ENCODE data around the gene LRFN2. TPM values are rescaled to one million over a fixed set of nuclear protein-coding genes. Genes with fewer than 3 reads are reported as not detected.

Gene LRFN2
- total RNA-seq, 1 donor from 2014 or later = not detected

- Mint-ChIP-seq H3K4me1 (no peaks in the 10 kb centered on the region), H3K36me3 (no peaks in the 10 kb centered on the region), H3K27ac (no peak overlapping the region), H3K4me3 (no peak overlapping the region), H3K27me3 (ENCODE audit: low read depth) (peaks cover 44% of the 10 kb centered on the region), H3K9me3 (no peaks in the 10 kb centered on the region)
- TF ChIP-seq CTCF (IDR thresholded peaks at IDR 0.05; ENCODE audit: unreplicated experiment) = no peak
- no peak for DNase-seq (ENCODE audit: low spot score in 2 of 2, unreplicated experiment in 2 of 2)
These were observed 66.5 kb downstream of the LRFN2 start for GRCh38 chr6:40520678-40521077.

GRCh38 chr6:40520084-40520483 lies 67.1 kb downstream of the LRFN2 start:
- Mint-ChIP-seq H3K9me3 (no peaks in the 10 kb centered on the region), H3K36me3 (no peaks in the 10 kb centered on the region), H3K4me1 (no peaks in the 10 kb centered on the region), H3K4me3 (no peak overlapping the region), H3K27me3 (ENCODE audit: low read depth) (peaks cover 44% of the 10 kb centered on the region), H3K27ac (no peak overlapping the region)
- DNase-seq (ENCODE audit: low spot score in 2 of 2, unreplicated experiment in 2 of 2) = no peak
- no peak for TF ChIP-seq CTCF (IDR thresholded peaks at IDR 0.05; ENCODE audit: unreplicated experiment)

- no peak for TF ChIP-seq CTCF (IDR thresholded peaks at IDR 0.05; ENCODE audit: unreplicated experiment)
- no peaks in the 10 kb centered on the region for H3K4me1 Mint-ChIP-seq
- no peaks in the 10 kb centered on the region for H3K36me3 Mint-ChIP-seq
- no peak overlapping the region for H3K4me3 Mint-ChIP-seq
- H3K27me3 Mint-ChIP-seq (ENCODE audit: low read depth) = peaks cover 42% of the 10 kb centered on the region
- H3K27ac Mint-ChIP-seq = no peak overlapping the region
- H3K9me3 Mint-ChIP-seq = no peaks in the 10 kb centered on the region
- DNase-seq (ENCODE audit: low spot score in 2 of 2, unreplicated experiment in 2 of 2) = no peak
These were observed 69.5 kb downstream of the LRFN2 start for GRCh38 chr6:40517654-40518053.

DNA sequence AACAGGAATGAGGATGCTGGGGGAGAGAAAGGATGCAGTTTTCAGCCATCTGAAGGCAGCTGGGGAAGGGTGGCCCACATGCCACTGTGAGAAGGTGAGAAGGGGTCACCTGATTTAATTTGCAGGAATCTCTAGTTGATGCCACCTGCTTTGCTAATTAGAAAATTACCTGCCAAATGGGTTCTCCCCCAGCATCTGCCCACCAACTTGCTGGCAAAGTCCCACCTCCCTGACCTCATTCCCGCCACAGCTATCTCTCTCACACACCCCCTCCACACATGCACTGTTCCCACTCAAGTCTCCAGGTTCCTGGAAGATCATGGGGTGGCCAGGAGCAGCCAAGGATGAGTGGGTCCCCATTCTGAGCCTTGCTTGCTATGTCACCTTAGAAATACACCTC lies 70.7 kb downstream of the LRFN2 start:
- Mint-ChIP-seq H3K27ac (no peak overlapping the region), H3K9me3 (no peaks in the 10 kb centered on the region), H3K27me3 (ENCODE audit: low read depth) (peaks cover 35% of the 10 kb centered on the region), H3K4me1 (no peaks in the 10 kb centered on the region), H3K4me3 (no peak overlapping the region), H3K36me3 (no peaks in the 10 kb centered on the region)
- TF ChIP-seq CTCF (IDR thresholded peaks at IDR 0.05; ENCODE audit: unreplicated experiment) = no peak
- DNase-seq (ENCODE audit: low spot score in 2 of 2, unreplicated experiment in 2 of 2) = no peak

DNA sequence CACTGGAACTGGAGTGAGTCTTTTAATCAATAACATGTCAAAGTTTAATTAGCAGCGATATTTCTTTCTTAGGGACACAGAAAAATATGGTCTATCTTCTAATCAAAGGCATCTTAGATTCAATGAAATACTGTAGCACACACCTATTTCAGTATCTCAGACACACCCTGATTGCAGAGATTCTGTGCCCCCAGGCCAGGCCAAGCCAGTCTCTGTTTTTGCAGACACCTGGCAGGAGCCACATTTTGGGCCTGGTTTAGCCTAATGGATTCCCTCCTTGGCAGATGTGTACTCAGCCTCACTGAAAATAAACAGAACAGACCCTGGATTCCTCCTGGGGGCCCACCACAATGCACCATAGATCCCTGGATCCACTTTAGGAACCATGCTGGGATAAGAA lies 74.8 kb downstream of the LRFN2 start:
- Mint-ChIP-seq H3K9me3 (no peaks in the 10 kb centered on the region), H3K36me3 (no peaks in the 10 kb centered on the region), H3K27ac (no peak overlapping the region), H3K4me1 (no peaks in the 10 kb centered on the region), H3K4me3 (no peak overlapping the region), H3K27me3 (ENCODE audit: low read depth) (peaks cover 7% of the 10 kb centered on the region)
- no peak for DNase-seq (ENCODE audit: low spot score in 2 of 2, unreplicated experiment in 2 of 2)
- TF ChIP-seq CTCF (IDR thresholded peaks at IDR 0.05; ENCODE audit: unreplicated experiment) = no peak

- Mint-ChIP-seq H3K27ac (no peak overlapping the region), H3K4me1 (no peaks in the 10 kb centered on the region), H3K27me3 (ENCODE audit: low read depth) (peaks cover 6% of the 10 kb centered on the region), H3K36me3 (no peaks in the 10 kb centered on the region), H3K9me3 (no peaks in the 10 kb centered on the region), H3K4me3 (no peak overlapping the region)
- TF ChIP-seq CTCF (IDR thresholded peaks at IDR 0.05; ENCODE audit: unreplicated experiment) = no peak
- no peak for DNase-seq (ENCODE audit: low spot score in 2 of 2, unreplicated experiment in 2 of 2)
These were observed 75.3 kb downstream of the LRFN2 start for GRCh38 chr6:40511884-40512283.

All from mesothelial cell of epicardium (in vitro differentiated cells).